Smooth muscle cell (in vitro differentiated cells): ENCODE data around the gene KRT32. TPM values are rescaled to one million over a fixed set of nuclear protein-coding genes. Genes with fewer than 3 reads are reported as not detected.

Source experiments
- DNase-seq: peaks from one replicate; lab custom pipeline; 2025; ENCODE audit not compliant: unreplicated experiment; lab: John Stamatoyannopoulos, UW
- H2AFZ ChIP-seq: fragments of 200-600 bp; sonication (generic); 2 replicates; pipeline ENCODE4 v1.6.0; 2016; ENCODE audit warnings: antibody characterized with exemption, low read depth, mild to moderate bottlenecking
- H3F3A ChIP-seq: fragments of 200-600 bp; sonication (generic); 2 replicates; pipeline ENCODE4 v1.6.0; 2017; ENCODE audit warnings: antibody characterized with exemption, low read depth
- H3K27ac ChIP-seq: fragments of 200-600 bp; sonication (generic); 2 replicates; pipeline ENCODE4 v1.5.1; 2016; ENCODE audit warnings: low read depth, mild to moderate bottlenecking
- H3K27me3 ChIP-seq: fragments of 200-600 bp; sonication (generic); 2 replicates; pipeline ENCODE4 v1.6.1; 2016; ENCODE audit warnings: low read depth, mild to moderate bottlenecking
- H3K36me3 ChIP-seq: fragments of 200-600 bp; sonication (generic); 2 replicates; pipeline ENCODE4 v1.5.1; 2016; ENCODE audit warnings: low read depth
- H3K4me1 ChIP-seq: fragments of 200-600 bp; sonication (generic); 2 replicates; pipeline ENCODE4 v1.5.1; 2016; ENCODE audit warnings: low read depth
- H3K4me2 ChIP-seq: fragments of 200-600 bp; sonication (generic); 2 replicates; pipeline ENCODE4 v1.6.0; 2016; ENCODE audit warnings: mild to moderate bottlenecking
- H3K4me3 ChIP-seq: fragments of 200-600 bp; sonication (generic); 2 replicates; pipeline ENCODE4 v1.5.1; 2016; ENCODE audit warnings: mild to moderate bottlenecking
- H3K79me2 ChIP-seq: fragments of 200-600 bp; sonication (generic); 2 replicates; pipeline ENCODE4 v1.6.0; 2016; ENCODE audit warnings: low read depth, mild to moderate bottlenecking
- H3K9ac ChIP-seq: fragments of 200-600 bp; sonication (generic); 2 replicates; pipeline ENCODE4 v1.6.0; 2016; ENCODE audit warnings: low read depth
- H3K9me3 ChIP-seq: fragments of 200-600 bp; sonication (generic); replicated peaks from 2 replicates; pipeline ENCODE4 v1.5.1; 2016; ENCODE audit warnings: low read depth
- H4K20me1 ChIP-seq: fragments of 200-600 bp; sonication (generic); 2 replicates; pipeline ENCODE4 v1.6.0; 2016; ENCODE audit warnings: low read depth
- WGBS: methylation state at CpG from one replicate; pipeline ENCODE4 v1.1.7; 2016; ENCODE audit warnings: low lambda C conversion rate; 5-methylcytosine and 5-hydroxymethylcytosine counted together
- polyA plus RNA-seq: library from polyadenylated mRNA; unstranded; fragments of >200 nt; fragmentation: Nextera tagmentation; extraction: Ambion mirVana; gene quantifications from 2 replicates; pipeline ENCODE4 v1.2.1, GENCODE V29; 2016
- total RNA-seq: library from RNA; depleted of rRNA; stranded (reverse); fragments of >200 nt; gene quantifications from 2 replicates; pipeline ENCODE4 v1.2.3, GENCODE V29; 2014
- TF ChIP-seq, protein P1 (sequence below): fragments of 200-600 bp; sonication (generic); IDR thresholded peaks from 2 replicates; pipeline ENCODE4 v1.5.1; 2017; ENCODE audit warnings: borderline replicate concordance, mild to moderate bottlenecking, antibody characterized with exemption; ENCODE audit not compliant: insufficient read depth, poor library complexity, severe bottlenecking

KRT32 gene
- total and polyA plus RNA-seq, 2 experiments from 2014 or later: not detected

- Histone ChIP-seq H3K9ac (no peak overlapping the region), H2AFZ (no peak overlapping the region), H4K20me1 (no peaks in the 10 kb centered on the region), H3K4me3 (no peak overlapping the region), H3K9me3 (no peaks in the 10 kb centered on the region), H3K27ac (no peak overlapping the region), H3K4me1 (no peaks in the 10 kb centered on the region), H3K4me2 (no peak overlapping the region), H3F3A (no peaks in the 10 kb centered on the region), H3K79me2 (no peaks in the 10 kb centered on the region), H3K27me3 (no peaks in the 10 kb centered on the region), H3K36me3 (no peaks in the 10 kb centered on the region)
- no peak for DNase-seq
- whole genome bisulfite sequencing: 92% methylated on average over 22 of the region's 22 CpGs
- TF ChIP-seq, protein P1, sequence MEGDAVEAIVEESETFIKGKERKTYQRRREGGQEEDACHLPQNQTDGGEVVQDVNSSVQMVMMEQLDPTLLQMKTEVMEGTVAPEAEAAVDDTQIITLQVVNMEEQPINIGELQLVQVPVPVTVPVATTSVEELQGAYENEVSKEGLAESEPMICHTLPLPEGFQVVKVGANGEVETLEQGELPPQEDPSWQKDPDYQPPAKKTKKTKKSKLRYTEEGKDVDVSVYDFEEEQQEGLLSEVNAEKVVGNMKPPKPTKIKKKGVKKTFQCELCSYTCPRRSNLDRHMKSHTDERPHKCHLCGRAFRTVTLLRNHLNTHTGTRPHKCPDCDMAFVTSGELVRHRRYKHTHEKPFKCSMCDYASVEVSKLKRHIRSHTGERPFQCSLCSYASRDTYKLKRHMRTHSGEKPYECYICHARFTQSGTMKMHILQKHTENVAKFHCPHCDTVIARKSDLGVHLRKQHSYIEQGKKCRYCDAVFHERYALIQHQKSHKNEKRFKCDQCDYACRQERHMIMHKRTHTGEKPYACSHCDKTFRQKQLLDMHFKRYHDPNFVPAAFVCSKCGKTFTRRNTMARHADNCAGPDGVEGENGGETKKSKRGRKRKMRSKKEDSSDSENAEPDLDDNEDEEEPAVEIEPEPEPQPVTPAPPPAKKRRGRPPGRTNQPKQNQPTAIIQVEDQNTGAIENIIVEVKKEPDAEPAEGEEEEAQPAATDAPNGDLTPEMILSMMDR: no peak
These were observed 10.0 kb upstream of the KRT32 start for GRCh38 chr17:41476866-41477815.

DNA sequence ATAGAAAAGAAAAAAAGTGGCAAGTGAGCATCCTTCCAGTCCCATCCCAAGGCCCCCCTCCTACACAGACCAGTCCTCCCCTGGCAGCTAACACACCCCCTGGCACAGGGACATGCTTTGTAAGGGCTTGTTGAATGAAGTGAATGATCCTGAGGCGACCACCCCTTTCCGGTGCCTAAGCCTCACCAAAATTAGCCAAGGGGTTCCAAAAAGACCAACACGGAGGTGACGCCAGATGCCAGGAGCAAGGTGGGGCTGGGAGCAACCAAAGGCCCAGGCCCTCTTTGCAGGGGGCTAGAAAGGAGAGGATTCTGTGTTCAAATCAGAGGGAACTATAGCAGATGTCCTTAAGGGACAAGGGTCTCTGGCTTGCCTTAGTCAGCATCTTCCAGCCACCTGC is 8.2 kb upstream of the KRT32 start:
- DNase-seq: no peak
- Histone ChIP-seq H3K36me3 (no peaks in the 10 kb centered on the region), H3K4me3 (no peak overlapping the region), H3K79me2 (no peaks in the 10 kb centered on the region), H2AFZ (no peak overlapping the region), H3K9me3 (no peaks in the 10 kb centered on the region), H3K27ac (no peak overlapping the region), H3K4me2 (no peak overlapping the region), H3K4me1 (no peaks in the 10 kb centered on the region), H3F3A (no peaks in the 10 kb centered on the region), H3K27me3 (no peaks in the 10 kb centered on the region), H4K20me1 (no peaks in the 10 kb centered on the region), H3K9ac (no peak overlapping the region)
- 98% methylated on average over 4 of the region's 4 CpGs for WGBS
- TF ChIP-seq, protein P1: no peak

- H3K9me3 ChIP-seq: no peaks in the 10 kb centered on the region
- no peak overlapping the region for H2AFZ ChIP-seq
- no peaks in the 10 kb centered on the region for H4K20me1 ChIP-seq
- no peaks in the 10 kb centered on the region for H3K27me3 ChIP-seq
- 78% methylated on average over 8 of the region's 8 CpGs for WGBS
- no peak for DNase-seq
- no peaks in the 10 kb centered on the region for H3K36me3 ChIP-seq
- H3F3A ChIP-seq: no peaks in the 10 kb centered on the region
- no peaks in the 10 kb centered on the region for H3K4me1 ChIP-seq
- H3K9ac ChIP-seq: no peak overlapping the region
- H3K4me2 ChIP-seq: no peak overlapping the region
- TF ChIP-seq, protein P1: no peak
- no peaks in the 10 kb centered on the region for H3K79me2 ChIP-seq
- no peak overlapping the region for H3K4me3 ChIP-seq
- no peak overlapping the region for H3K27ac ChIP-seq
These were observed 7.7 kb upstream of the KRT32 start for GRCh38 chr17:41474863-41475262.

DNA sequence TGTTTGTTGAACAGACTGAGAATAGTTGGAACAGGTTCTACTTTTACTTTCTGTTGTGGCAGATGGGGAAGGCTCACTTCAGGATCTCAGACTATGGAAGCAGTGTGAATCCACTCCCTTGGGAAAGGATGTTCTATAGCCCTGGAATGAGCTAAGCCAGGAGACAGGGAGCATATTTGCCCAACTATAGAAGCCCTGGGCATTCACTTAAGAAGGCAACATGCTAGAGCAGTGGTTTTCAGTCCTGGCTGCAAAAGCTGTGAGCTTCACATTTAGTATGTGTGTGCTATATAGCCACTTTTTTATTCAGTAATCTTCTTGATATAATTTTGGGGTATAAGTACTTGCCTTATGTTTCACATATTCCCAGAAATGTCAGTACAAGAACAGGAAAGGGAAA is 1.2 kb upstream of the KRT32 start:
- TF ChIP-seq, protein P1: no peak
- no peak for DNase-seq
- no peaks in the 10 kb centered on the region for H3K27me3 ChIP-seq
- H2AFZ ChIP-seq: no peak overlapping the region
- no peaks in the 10 kb centered on the region for H3K36me3 ChIP-seq
- H3K4me1 ChIP-seq: no peaks in the 10 kb centered on the region
- no peaks in the 10 kb centered on the region for H3K9me3 ChIP-seq
- H3K4me3 ChIP-seq: no peak overlapping the region
- no peaks in the 10 kb centered on the region for H4K20me1 ChIP-seq
- no peak overlapping the region for H3K4me2 ChIP-seq
- no peaks in the 10 kb centered on the region for H3K79me2 ChIP-seq
- H3K27ac ChIP-seq: no peak overlapping the region
- H3F3A ChIP-seq: no peaks in the 10 kb centered on the region
- no peak overlapping the region for H3K9ac ChIP-seq
